ENCODE data around the gene CDK11B.
"Not testable (repeated sequence)": the region's sequence is repeated elsewhere in the genome, so short reads cannot be mapped to it uniquely, and the experiment has no call there.

GRCh38 chr1:1705623-1706022, 46.8 kb upstream of the CDK11B start:
- TF ChIP-seq POLR2A, POLR2AphosphoS5, SPI1, TAF1, POU2F2 (IDR thresholded peaks at IDR 0.05; ENCODE audit: low read depth, low read length): not testable (repeated sequence)

Data from GM12891 (cell line).